Esophagus mucosa (tissue), 1 donor: Measurements from ENCODE around the gene PROB1. TPM values are rescaled to one million over a fixed set of nuclear protein-coding genes. Genes with fewer than 3 reads are reported as not detected.
"Not testable (repeated sequence)": the region's sequence is repeated elsewhere in the genome, so short reads cannot be mapped to it uniquely, and the experiment has no call there.

Experiments
- ATAC-seq: fragments of 200-7000 bp; cut with Tn5 transposase; one replicate; pipeline ENCODE4 v1.9.1; 2020
- total RNA-seq: library from RNA; stranded (reverse); gene quantifications from one replicate; pipeline ENCODE4 v1.2.4, GENCODE V29; 2023
- donor health status: DM: yes; HTN: yes; CAD: no.

Gene PROB1
- total RNA-seq, 1 donor from 2014 or later, result 1.9 TPM

- ATAC-seq, result no peak
Measured at GRCh38 chr5:139392324-139392677, 2.6 kb downstream of the PROB1 start.

- ATAC-seq, result peak; percentile 46
Measured at GRCh38 chr5:139391570-139392323, 3.2 kb downstream of the PROB1 start.

GRCh38 chr5:139390639-139391569 lies 4.0 kb downstream of the PROB1 start:
- ATAC-seq, result no peak

GRCh38 chr5:139389701-139390638 lies 4.9 kb downstream of the PROB1 start, which contains the start of gene MZB1:
Gene MZB1, minus strand, starts transcription at chr5:139389913. Its CDS starts 57 bp downstream, at chr5:139389856.
- peak; percentile 12 for ATAC-seq

- ATAC-seq, result no peak
Measured at GRCh38 chr5:139388198-139388821, 6.6 kb downstream of the PROB1 start.

GRCh38 chr5:139387611-139388197 lies 7.2 kb downstream of the PROB1 start:
- ATAC-seq, result no peak

- not testable (repeated sequence) for ATAC-seq
Measured at GRCh38 chr5:139386956-139387355, 7.9 kb downstream of the PROB1 start.

- ATAC-seq, result peak; percentile 62
Measured at GRCh38 chr5:139386050-139386438, 8.9 kb downstream of the PROB1 start.

- peak; percentile 10 for ATAC-seq
Measured at GRCh38 chr5:139385061-139386049, 9.5 kb downstream of the PROB1 start.

- peak; percentile 44 for ATAC-seq
Measured at GRCh38 chr5:139384591-139385051, 10.3 kb downstream of the PROB1 start.

- peak; percentile 5 for ATAC-seq
Measured at GRCh38 chr5:139383993-139384590, 10.8 kb downstream of the PROB1 start.

- no peak for ATAC-seq
Measured at GRCh38 chr5:139383275-139383992, 11.5 kb downstream of the PROB1 start, which contains the start of gene SLC23A1. Gene SLC23A1, minus strand, starts transcription at chr5:139383297. Its CDS starts 44 bp downstream, at chr5:139383253.

- no peak for ATAC-seq
Measured at GRCh38 chr5:139382807-139383206, 12.1 kb downstream of the PROB1 start.

GRCh38 chr5:139381837-139382761 lies 12.8 kb downstream of the PROB1 start:
- no peak for ATAC-seq

GRCh38 chr5:139379626-139380449 lies 15.1 kb downstream of the PROB1 start:
- no peak for ATAC-seq

- peak; percentile 7 for ATAC-seq
Measured at GRCh38 chr5:139378941-139379361, 16.0 kb downstream of the PROB1 start.
